ENCODE results near the gene RPL28. TPM values are rescaled to one million over a fixed set of nuclear protein-coding genes. Genes with fewer than 3 reads are reported as not detected.

The RPL28 gene
- total and polyA plus RNA-seq, 7 donors: 253 to 2,816 (median 607) TPM

- peaks cover 4 to 16% (median 6%) of the 10 kb centered on the region in 3 donors for H3K27me3 ChIP-seq
- H3K36me3 ChIP-seq: no peaks in the 10 kb centered on the region
- H3K4me3 ChIP-seq: no peak within 1 kb of the TSS
- TF ChIP-seq POLR2A (IDR thresholded peaks at IDR 0.05): no peak
- no peak for TF ChIP-seq EP300 (IDR thresholded peaks at IDR 0.05)
- no peak for TF ChIP-seq POLR2AphosphoS5 (IDR thresholded peaks at IDR 0.05)
- TF ChIP-seq CTCF (IDR thresholded peaks at IDR 0.05): no peak
- H3K27ac ChIP-seq: no peak within 1 kb of the TSS
- H3K9me3 ChIP-seq: no peaks in the 10 kb centered on the region
- no peaks in the 10 kb centered on the region for H3K4me1 ChIP-seq
- intact Hi-C loops (cut with DNase I): no loop called here
- DNase-seq: no peak
- WGBS, 2 donors: 77 to 82% methylated on average over 27 of the region's 27 CpGs
These were observed 22.6 kb upstream of the RPL28 start, which contains the start of gene GARIN5B for GRCh38 chr19:55362990-55363716. TSS of gene GARIN5B (minus strand) at chr19:55363260. CDS start at chr19:55363066, 194 bp downstream.

GRCh38 chr19:55365245-55365644 is 20.5 kb upstream of the RPL28 start:
- TF ChIP-seq CTCF (IDR thresholded peaks at IDR 0.05): no peak
- TF ChIP-seq POLR2AphosphoS5 (IDR thresholded peaks at IDR 0.05): no peak
- Histone ChIP-seq H3K4me1 (peaks cover 0 to 17% (median 14%) of the 10 kb centered on the region in 4 donors), H3K36me3 (no peaks in the 10 kb centered on the region), H3K27me3 (peaks cover 24 to 37% (median 25%) of the 10 kb centered on the region in 3 donors), H3K4me3 (no peak overlapping the region), H3K9me3 (no peaks in the 10 kb centered on the region), H3K27ac (no peak overlapping the region)
- 80 to 88% methylated on average over 8 of the region's 8 CpGs for WGBS, 2 donors
- no peak for DNase-seq
- intact Hi-C loops (cut with DNase I): no loop called here

- DNase-seq: no peak
- intact Hi-C loops (cut with DNase I): no loop called here
- peaks cover 0 to 20% (median 17%) of the 10 kb centered on the region in 4 donors for H3K4me1 ChIP-seq
- peaks cover 28 to 45% (median 32%) of the 10 kb centered on the region in 3 donors for H3K27me3 ChIP-seq
- H3K9me3 ChIP-seq: no peaks in the 10 kb centered on the region
- TF ChIP-seq EP300 (IDR thresholded peaks at IDR 0.05): no peak
- no peak for TF ChIP-seq POLR2A (IDR thresholded peaks at IDR 0.05)
- TF ChIP-seq CTCF (IDR thresholded peaks at IDR 0.05): no peak
- TF ChIP-seq POLR2AphosphoS5 (IDR thresholded peaks at IDR 0.05): no peak
- no peak overlapping the region for H3K4me3 ChIP-seq
- no peaks in the 10 kb centered on the region for H3K36me3 ChIP-seq
- 74 to 76% methylated on average over 19 of the region's 19 CpGs for WGBS, 2 donors
- no peak overlapping the region for H3K27ac ChIP-seq
These were observed 19.8 kb upstream of the RPL28 start for GRCh38 chr19:55365964-55366363.

GRCh38 chr19:55366790-55367189 is 18.9 kb upstream of the RPL28 start:
- no peak for DNase-seq
- no peak overlapping the region for H3K27ac ChIP-seq
- no peak overlapping the region for H3K4me3 ChIP-seq
- H3K27me3 ChIP-seq: peaks cover 33 to 53% (median 40%) of the 10 kb centered on the region in 3 donors
- intact Hi-C loops (cut with DNase I): no loop called here
- TF ChIP-seq CTCF (IDR thresholded peaks at IDR 0.05) (no peak), EP300 (IDR thresholded peaks at IDR 0.05) (no peak), POLR2A (IDR thresholded peaks at IDR 0.05) (no peak), POLR2AphosphoS5 (IDR thresholded peaks at IDR 0.05) (no peak)
- H3K9me3 ChIP-seq: no peaks in the 10 kb centered on the region
- H3K4me1 ChIP-seq: peaks cover 0 to 20% (median 17%) of the 10 kb centered on the region in 4 donors
- H3K36me3 ChIP-seq: no peaks in the 10 kb centered on the region
- WGBS, 2 donors: 78 to 79% methylated on average over 3 of the region's 3 CpGs
